ENCODE measurements around the gene COX5B. TPM values are rescaled to one million over a fixed set of nuclear protein-coding genes. Genes with fewer than 3 reads are reported as not detected.

COX5B gene
- total and polyA plus RNA-seq, 10 of the 15 experiments (the other 5 are each of a cell fraction or from before 2014, with no cell fraction given): 69.5 to 518 (median 363) TPM

DNA sequence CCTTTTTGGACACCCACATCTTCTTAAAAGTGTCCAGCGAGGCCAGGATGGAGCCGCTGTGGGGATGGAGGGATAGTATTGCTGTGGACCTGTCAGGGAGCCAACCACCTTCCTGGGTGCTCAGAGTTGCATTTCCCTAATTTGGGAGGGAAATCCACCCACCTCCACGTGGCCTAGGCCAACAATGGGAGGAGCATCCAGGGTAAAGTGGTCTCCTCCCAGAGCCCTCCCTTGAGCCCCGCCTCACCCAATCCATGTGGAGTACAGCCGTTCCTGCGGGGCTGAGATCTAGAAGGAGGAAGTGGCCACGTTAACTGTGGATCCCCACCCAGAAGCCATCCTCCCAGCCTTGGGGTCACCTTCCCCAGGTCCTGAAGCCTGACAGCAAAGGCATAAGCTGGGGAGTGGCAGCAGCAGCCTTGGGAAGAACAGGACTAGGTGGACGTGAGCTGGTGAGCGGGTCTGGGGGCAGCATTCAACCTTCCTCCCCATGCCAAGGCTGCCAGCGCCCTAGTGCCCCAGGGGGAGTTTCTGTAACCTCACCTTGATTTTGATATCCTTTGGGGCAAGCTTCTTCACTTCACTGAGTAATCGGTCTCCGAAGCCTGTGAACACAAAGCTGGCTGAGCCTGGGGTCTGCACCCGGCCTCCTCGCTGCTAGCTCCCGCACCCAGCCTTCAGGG is 11.2 kb downstream of the COX5B start:
- no TSS peak for BruUV-seq (replicated peaks)
- H3K4me2 ChIP-seq (ENCODE audit: control insufficient read depth, insufficient read depth): no peak overlapping the region
- H3K27ac ChIP-seq (ENCODE audit: control insufficient read depth, insufficient read depth): no peak overlapping the region
- DNase-seq (ENCODE audit: low read depth, low spot score): no peak
- POLR2A ChIA-PET: no interaction called here
- TF ChIP-seq SIX5 (IDR thresholded peaks at IDR 0.05; ENCODE audit: low read depth, low read length, severe bottlenecking) (no peak), NFIC (IDR thresholded peaks at IDR 0.05; ENCODE audit: low read depth, low read length) (no peak), TCF12 (IDR thresholded peaks at IDR 0.05; ENCODE audit: low read depth, low read length) (no peak), TARDBP (IDR thresholded peaks at IDR 0.05; ENCODE audit: borderline replicate concordance) (no peak), HDGF (IDR thresholded peaks at IDR 0.05) (no peak), PML (IDR thresholded peaks at IDR 0.05; ENCODE audit: low read length) (no peak), POLR2A (IDR thresholded peaks at IDR 0.05; ENCODE audit: low read depth, low read length) (no peak), ZNF622 (IDR thresholded peaks at IDR 0.05) (no peak)
- TF ChIP-seq, protein P1, sequence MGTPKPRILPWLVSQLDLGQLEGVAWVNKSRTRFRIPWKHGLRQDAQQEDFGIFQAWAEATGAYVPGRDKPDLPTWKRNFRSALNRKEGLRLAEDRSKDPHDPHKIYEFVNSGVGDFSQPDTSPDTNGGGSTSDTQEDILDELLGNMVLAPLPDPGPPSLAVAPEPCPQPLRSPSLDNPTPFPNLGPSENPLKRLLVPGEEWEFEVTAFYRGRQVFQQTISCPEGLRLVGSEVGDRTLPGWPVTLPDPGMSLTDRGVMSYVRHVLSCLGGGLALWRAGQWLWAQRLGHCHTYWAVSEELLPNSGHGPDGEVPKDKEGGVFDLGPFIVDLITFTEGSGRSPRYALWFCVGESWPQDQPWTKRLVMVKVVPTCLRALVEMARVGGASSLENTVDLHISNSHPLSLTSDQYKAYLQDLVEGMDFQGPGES (IDR thresholded peaks at IDR 0.05): no peak
- TF ChIP-seq, protein P2, sequence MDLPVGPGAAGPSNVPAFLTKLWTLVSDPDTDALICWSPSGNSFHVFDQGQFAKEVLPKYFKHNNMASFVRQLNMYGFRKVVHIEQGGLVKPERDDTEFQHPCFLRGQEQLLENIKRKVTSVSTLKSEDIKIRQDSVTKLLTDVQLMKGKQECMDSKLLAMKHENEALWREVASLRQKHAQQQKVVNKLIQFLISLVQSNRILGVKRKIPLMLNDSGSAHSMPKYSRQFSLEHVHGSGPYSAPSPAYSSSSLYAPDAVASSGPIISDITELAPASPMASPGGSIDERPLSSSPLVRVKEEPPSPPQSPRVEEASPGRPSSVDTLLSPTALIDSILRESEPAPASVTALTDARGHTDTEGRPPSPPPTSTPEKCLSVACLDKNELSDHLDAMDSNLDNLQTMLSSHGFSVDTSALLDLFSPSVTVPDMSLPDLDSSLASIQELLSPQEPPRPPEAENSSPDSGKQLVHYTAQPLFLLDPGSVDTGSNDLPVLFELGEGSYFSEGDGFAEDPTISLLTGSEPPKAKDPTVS (IDR thresholded peaks at IDR 0.05; ENCODE audit: low read depth, low read length): no peak
- TF ChIP-seq, protein P3, sequence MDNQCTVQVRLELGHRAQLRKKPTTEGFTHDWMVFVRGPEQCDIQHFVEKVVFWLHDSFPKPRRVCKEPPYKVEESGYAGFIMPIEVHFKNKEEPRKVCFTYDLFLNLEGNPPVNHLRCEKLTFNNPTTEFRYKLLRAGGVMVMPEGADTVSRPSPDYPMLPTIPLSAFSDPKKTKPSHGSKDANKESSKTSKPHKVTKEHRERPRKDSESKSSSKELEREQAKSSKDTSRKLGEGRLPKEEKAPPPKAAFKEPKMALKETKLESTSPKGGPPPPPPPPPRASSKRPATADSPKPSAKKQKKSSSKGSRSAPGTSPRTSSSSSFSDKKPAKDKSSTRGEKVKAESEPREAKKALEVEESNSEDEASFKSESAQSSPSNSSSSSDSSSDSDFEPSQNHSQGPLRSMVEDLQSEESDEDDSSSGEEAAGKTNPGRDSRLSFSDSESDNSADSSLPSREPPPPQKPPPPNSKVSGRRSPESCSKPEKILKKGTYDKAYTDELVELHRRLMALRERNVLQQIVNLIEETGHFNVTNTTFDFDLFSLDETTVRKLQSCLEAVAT (IDR thresholded peaks at IDR 0.05): no peak
- TF ChIP-seq, protein P4, sequence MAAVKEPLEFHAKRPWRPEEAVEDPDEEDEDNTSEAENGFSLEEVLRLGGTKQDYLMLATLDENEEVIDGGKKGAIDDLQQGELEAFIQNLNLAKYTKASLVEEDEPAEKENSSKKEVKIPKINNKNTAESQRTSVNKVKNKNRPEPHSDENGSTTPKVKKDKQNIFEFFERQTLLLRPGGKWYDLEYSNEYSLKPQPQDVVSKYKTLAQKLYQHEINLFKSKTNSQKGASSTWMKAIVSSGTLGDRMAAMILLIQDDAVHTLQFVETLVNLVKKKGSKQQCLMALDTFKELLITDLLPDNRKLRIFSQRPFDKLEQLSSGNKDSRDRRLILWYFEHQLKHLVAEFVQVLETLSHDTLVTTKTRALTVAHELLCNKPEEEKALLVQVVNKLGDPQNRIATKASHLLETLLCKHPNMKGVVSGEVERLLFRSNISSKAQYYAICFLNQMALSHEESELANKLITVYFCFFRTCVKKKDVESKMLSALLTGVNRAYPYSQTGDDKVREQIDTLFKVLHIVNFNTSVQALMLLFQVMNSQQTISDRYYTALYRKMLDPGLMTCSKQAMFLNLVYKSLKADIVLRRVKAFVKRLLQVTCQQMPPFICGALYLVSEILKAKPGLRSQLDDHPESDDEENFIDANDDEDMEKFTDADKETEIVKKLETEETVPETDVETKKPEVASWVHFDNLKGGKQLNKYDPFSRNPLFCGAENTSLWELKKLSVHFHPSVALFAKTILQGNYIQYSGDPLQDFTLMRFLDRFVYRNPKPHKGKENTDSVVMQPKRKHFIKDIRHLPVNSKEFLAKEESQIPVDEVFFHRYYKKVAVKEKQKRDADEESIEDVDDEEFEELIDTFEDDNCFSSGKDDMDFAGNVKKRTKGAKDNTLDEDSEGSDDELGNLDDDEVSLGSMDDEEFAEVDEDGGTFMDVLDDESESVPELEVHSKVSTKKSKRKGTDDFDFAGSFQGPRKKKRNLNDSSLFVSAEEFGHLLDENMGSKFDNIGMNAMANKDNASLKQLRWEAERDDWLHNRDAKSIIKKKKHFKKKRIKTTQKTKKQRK (IDR thresholded peaks at IDR 0.05; ENCODE audit: low read depth, low read length): no peak
- H3K9ac ChIP-seq (ENCODE audit: control insufficient read depth, insufficient read depth, low read length): no peak overlapping the region
- no peak overlapping the region for H3K4me3 ChIP-seq
- in situ Hi-C loops (cut with MboI): no loop called here
- RAD21 ChIA-PET (ENCODE audit: unreplicated experiment): no interaction called here
- no peak for FAIRE-seq
- H3K9me3 ChIP-seq (replicated peaks; ENCODE audit: control insufficient read depth, insufficient read depth, low read length): no peaks in the 10 kb centered on the region; the same call in 2 of the 3 replicates
- no peak for ATAC-seq
- H4K20me1 ChIP-seq (ENCODE audit: control insufficient read depth, insufficient read depth): peaks cover 1% of the 10 kb centered on the region; the same call in 1 of the 2 replicates
- H3K79me2 ChIP-seq (ENCODE audit: control insufficient read depth, insufficient read depth, low read length): peaks cover 15% of the 10 kb centered on the region
- H2AFZ ChIP-seq (ENCODE audit: control insufficient read depth, low read depth, low read length): no peak overlapping the region
- no peaks in the 10 kb centered on the region for H3K27me3 ChIP-seq (replicated peaks in 1 of 2; ENCODE audit: control insufficient read depth in 2 of 2, insufficient read depth in 2 of 2, low read length in 1 of 2)
- intact Hi-C loops (cut with micrococcal nuclease; ENCODE audit: unreplicated experiment): no loop called here
- 87% methylated on average over 15 of the region's 15 CpGs for WGBS (ENCODE audit: insufficient coverage, insufficient replicate concordance, low lambda C conversion rate, missing lambda C conversion rate)
- CTCF ChIA-PET: interaction anchor here (0.9 kb wide), 1 partner anchor 8 kb away, joined by 3 read pairs; no protein-coding TSS in a partner anchor
- H3K4me1 ChIP-seq (ENCODE audit: control insufficient read depth, insufficient read depth, low read length): no peaks in the 10 kb centered on the region; the same call in 1 of the 2 replicates
- SMC1A ChIA-PET (ENCODE audit: uncharacterized antibody, unreplicated experiment): no interaction called here
- peaks cover 6 to 8% of the 10 kb centered on the region in 2 experiments; a peak in 3 of 4 replicates for H3K36me3 ChIP-seq (ENCODE audit: control insufficient read depth in 2 of 2, insufficient read depth in 2 of 2, low read length in 1 of 2)
